IPS-NIHi7 (cell line): ENCODE results near the gene ING2.
A peak's percentile ranks its signal among the peaks of the same experiment; 100 is the strongest.
"Not testable (repeated sequence)": the region's sequence is repeated elsewhere in the genome, so short reads cannot be mapped to it uniquely, and the experiment has no call there.

Experiments
- DNase-seq: peaks from one replicate; pipeline ENCODE4 v3.0.0; 2012; ENCODE audit warnings: mixed read lengths; ENCODE audit errors: extremely low spot score

Gene ING2

DNA sequence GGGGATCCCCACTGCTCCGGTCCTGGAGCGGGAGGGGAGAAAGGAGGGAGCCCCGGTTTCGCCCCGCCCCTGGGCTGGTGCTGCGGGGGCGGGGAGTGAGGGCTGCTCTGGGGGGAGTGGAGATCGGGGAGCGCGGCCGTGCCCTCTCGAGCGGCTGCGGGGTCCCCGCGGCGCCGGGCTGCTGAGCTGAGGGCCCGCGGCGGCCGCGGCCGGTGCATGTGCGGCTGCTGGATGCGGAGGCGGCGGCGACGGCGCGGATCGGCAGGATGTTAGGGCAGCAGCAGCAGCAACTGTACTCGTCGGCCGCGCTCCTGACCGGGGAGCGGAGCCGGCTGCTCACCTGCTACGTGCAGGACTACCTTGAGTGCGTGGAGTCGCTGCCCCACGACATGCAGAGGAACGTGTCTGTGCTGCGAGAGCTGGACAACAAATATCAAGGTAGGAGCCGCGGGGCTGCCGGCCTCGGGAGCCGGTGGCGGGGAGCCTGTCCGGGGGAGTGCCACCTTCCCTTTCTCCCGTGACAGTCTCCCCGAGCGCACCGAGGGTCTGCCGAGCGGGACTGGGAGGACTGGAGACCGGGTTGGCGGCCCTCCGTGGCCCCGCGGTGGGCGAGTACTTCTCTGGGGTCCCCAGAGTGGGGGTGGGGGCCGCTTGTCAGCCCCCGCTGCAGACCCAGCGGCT is at the start of gene ING2:
Gene ING2, plus strand, starts transcription at position 129 of the 681 bp plus-strand sequence. Its CDS starts 138 bp downstream, at position 267.
- DNase-seq, result peak; percentile 68

DNA sequence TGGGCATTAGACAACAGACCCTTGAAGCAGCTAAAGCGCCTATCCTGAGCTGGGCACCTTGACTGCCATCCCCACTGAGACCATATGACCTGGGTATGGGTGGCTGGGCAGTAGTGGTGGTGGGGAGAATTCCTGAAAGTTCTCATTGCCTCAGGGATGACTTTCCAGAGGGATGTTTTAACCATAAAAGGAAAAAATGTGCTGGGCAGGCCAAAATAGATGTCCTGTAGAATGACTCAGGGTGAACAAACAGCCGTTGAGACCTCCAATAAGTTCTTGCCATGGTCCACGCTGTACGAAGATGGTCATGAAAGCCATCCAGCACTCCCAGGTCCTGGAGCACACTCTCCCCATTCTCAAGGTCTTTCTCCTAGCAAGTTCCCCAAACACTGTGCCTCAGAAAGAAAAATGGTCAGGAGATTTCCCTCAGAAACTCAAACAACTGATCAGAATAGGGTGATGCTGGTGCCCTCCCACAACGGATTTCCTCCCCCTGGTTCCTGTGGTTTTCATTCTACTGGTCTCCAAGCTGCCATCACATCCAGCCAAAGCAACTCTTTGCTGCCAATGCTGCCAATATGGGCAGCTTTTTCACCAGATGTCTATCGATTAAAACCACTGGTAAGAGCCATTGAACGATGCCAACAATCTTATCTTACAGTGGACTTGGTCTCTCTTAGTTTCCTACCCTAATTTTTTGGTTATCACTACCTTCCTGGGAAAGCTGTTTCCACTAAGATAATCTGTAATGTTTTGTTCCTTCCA is 49.2 kb upstream of the ING2 start:
- DNase-seq, result no peak

GRCh38 chr4:183458005-183458404 is 46.9 kb upstream of the ING2 start:
- DNase-seq, result no peak

DNA sequence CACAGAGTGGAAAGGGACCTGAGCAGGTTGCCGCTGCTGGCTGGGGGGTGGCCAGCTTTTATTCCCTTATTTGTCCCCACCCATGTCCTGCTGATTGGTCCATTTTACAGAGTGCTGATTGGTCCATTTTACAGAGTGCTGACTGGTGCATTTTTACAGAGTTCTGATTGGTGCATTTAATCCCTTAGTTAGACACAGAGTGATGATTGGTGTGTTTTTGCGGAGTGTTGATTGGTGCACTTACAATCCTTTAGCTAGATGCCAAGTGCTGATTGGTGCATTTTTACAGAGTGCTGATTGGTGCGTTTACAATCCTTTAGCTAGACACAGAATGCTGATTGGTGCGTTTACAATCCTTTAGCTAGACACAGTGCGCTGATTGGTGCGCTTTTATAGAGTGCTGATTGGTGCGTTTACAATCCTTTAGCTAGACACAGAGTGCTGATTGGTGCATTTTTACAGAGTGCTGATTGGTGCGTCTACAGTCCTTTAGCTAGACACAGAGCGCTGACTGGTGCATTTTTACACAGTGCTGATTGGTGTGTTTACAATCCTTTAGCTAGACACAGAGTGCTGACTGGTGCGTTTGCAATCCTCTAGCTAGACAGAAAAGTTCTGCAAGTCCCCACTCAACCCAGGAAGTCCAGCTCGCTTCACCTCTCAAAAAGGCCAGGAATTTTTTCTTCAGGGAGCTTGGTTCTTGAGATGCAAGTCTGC is 40.8 kb upstream of the ING2 start:
- DNase-seq, result not testable (repeated sequence)

GRCh38 chr4:183465879-183466278 is 39.0 kb upstream of the ING2 start:
- DNase-seq, result not testable (repeated sequence)

- no peak for DNase-seq
Observed at GRCh38 chr4:183467246-183467645, 37.6 kb upstream of the ING2 start.

DNA sequence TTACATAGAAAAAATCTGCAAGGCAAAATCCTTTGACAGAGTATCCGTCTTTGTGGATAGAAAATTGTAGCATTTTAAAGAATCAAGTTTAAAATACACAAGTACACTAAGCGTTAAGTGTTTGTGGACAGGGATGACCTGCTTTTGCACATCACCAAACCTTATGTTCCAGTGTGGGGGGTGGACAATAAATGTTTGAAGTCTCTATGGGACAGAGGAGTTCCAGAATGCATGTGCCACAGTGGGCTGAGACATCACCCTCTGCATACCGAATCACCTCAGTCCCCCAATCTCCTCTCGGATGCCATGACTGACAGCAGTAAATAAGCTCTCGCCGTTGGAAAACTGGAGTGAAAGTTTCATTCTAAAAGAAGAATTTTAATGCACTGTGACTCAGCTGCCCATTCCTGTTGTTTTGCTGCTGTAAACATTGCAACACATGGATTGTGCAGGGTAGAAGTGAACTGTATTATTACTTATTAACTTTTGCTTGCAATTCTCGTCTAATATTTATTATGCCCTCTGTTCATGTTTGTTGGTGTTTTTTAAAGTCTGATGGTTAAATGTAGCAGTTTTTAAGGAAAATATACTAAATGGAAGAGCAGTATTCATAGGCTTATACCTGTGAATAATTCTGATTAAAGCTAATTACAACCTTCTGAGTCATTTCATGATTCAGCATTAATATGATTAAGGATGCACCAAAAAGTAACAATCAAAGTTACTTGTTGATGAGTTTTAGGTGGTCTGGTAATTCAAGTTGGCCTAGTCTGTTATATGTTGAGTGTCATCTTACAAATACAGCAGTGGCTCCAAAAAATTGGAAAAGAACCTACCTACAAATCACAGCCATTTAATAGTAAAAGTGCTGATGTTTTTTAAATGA is 36.4 kb upstream of the ING2 start:
- DNase-seq, result no peak

DNA sequence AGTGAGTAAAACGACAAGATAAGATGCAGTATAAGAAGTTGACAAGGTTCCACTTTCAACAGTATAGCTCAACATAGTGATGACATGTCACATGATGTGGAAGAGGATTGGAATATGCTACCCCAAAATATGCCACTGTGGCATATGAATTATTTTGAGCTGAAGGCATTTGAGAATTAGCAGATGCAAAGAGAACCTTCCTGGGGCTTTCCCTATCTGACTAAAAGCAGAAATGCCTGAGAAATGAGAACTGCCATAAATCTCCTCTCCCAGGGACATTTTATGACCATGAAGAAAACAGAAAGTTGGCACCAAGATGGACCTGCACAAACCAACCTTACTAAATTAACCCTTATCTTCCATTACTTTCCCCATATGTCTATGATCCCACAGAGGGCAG is 35.6 kb upstream of the ING2 start:
- no peak for DNase-seq

GRCh38 chr4:183469936-183470335 is 34.9 kb upstream of the ING2 start:
- no peak for DNase-seq

DNA sequence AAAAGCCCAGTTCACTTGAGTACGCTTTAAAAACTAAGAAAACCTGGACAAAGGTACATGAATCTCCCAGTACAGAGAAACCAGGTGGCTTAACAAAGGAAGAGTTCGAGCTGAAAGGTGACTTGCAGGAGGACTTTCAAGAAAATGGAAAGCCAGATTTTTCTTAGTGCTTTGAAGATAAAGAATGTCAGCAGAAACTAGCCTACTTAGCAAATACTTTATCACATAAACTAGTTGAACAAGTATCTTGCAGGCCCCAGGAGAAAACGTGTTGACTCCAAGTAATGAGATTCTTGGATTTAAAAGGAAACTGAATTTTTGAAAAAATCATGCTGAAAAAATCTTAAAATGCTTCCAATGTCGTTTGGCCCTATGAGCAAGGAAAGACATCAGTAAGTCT is 34.0 kb upstream of the ING2 start:
- no peak for DNase-seq

DNA sequence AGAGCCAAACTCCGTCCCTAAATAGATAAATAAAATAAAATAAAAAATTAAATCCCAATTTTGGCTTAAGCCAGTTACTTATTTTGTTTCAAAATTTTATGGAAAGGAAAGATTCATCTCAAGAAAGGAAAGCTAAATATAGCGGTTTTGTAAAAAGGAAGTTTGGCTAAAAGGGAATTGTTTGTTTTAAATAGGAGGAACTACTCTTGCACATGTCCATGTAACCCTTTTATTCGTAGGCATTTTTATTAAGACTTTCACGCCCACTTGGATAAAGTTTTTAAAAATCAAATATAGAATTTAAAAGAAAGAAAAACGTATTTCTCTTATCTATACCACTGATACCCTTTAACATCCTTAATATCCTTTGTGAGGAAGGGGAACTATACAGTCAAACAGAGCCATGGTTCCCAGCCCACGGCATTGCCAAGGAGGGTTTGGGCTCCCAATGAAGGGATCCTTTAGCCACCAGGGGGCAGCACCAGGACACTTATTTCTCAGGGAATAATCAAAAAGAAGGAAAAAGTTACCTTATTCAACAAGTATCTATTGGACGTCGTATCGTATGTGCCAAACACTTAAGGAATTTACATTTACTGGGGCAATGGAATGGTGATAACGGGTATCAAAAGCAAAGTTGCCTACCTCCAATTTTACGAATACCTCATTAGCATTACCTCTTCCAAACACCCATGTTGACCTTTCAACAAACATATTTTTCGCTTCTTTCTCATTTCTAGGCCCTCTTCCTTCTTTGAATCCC is 32.7 kb upstream of the ING2 start:
- DNase-seq, result peak; percentile 83

GRCh38 chr4:183478123-183478522 is 26.7 kb upstream of the ING2 start:
- no peak for DNase-seq

GRCh38 chr4:183478926-183479325 is 25.9 kb upstream of the ING2 start:
- DNase-seq, result no peak

DNA sequence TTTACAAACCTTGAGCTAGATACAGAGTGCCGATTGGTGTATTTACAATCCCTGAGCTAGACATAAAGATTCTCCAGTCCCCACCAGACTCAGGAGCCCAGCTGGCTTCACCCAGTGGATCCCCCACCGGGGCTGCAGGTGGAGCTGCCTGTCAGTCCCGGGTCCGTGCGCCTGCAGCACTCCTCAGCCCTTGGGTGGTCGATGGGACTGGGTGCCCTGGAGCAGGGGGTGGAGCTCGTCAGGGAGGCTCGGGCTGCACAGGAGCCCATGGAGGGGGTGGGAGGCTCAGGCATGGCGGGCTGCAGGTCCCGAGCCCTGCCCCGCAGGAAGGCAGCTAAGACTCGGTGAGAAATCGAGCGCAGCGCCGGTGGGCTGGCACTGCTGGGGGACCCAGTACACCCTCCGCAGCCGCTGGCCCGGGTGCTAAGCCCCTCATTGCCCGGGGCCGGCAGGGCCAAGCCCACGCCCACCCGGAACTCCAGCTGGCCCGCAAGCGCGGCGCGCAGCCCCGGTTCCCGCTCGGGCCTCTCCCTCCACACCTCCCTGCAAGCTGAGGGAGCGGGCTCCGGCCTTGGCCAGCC is 22.3 kb upstream of the ING2 start:
- DNase-seq, result not testable (repeated sequence)

- no peak for DNase-seq
Observed at GRCh38 chr4:183483997-183484396, 20.9 kb upstream of the ING2 start.

DNA sequence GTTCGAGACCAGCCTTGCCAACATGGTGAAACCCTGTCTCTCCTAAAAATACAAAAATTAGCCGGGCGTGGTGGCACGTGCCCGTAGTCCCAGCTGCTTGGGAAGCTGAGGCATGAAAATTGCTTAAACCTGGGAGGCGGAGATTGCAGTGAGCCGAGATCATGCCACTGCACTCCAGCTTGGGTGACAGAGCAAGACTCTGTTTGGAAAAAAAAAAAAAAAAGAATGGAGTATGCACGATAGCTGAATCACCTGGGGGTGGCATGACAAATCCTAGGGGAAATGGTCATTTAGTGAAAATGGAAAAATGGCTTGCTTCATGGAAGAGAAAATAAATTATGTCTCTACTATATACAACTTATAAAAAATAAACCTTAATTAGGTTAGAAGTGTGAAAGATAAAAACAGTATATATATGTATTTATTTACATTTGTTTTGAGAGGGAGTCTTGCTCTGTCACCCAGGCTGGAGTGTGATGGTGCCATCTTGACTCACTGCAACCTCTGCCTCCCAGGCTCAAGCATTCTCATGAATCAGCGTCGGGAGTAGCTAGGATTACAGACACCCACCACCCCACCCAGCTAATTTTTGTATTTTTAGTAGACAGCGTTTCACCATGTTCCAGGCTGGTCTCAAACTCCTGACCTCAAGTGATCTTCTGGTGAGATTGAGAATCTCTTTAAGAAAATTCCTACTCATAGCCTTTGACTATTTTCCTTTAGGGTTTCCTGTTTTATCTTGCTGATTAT is 19.3 kb upstream of the ING2 start:
- DNase-seq, result no peak

- no peak for DNase-seq
Observed at GRCh38 chr4:183492791-183493222, 12.1 kb upstream of the ING2 start.

- DNase-seq, result no peak
Observed at GRCh38 chr4:183493246-183493645, 11.6 kb upstream of the ING2 start.

DNA sequence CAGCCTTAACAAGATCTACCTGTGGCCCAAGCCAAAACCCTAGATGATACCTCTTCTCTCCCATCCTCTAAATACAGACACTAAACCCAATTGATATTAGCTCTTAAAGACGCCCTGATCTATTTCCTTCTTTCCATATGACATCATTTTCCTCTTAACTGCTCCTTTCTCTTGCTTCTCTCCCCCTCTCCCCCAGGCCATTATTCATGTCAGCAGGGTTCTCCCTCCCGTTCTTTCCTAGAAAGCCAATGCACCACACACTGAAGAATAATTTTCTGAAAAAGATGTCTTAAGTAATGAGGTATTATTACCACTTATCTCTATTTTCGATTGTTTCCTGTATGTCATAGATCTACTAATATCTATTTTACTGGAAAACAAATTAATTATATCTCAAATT is 9.7 kb upstream of the ING2 start:
- DNase-seq, result no peak

DNA sequence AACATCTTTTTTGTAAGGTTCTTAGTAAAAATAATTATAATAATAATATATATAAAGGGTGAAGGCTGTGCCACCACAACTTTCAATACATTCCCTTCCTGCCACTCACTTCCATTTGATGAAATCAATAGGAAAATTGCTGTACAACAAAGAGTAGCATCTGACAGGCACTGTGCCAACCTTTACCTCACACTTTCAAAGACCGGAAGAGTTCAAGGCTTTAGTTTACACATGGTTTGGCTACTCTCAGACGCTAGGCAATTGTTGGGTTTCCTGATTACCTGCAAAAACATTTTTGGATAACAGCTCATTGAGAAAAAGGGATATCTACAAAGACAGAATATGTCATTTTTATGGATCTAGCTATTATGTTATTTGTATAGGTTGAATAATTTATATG is 5.5 kb upstream of the ING2 start:
- DNase-seq, result no peak
